AG10803 (cell line): ENCODE data around the gene CLOCK.
A peak's percentile ranks its signal among the peaks of the same experiment; 100 is the strongest.

Experiments used
- DNase-seq: peaks from one replicate; pipeline ENCODE4 v3.0.0; 2010; ENCODE audit warnings: low read depth
- H3K4me3 ChIP-seq: 2 replicates; pipeline ENCODE4 v1.5.1; 2011; ENCODE audit warnings: mild to moderate bottlenecking, low read length, control low read depth
- CTCF ChIP-seq: conservative IDR thresholded peaks from 2 replicates; pipeline ENCODE4 v1.5.1; 2011; ENCODE audit warnings: mild to moderate bottlenecking, low read length, control low read depth, inconsistent platforms

The CLOCK gene

GRCh38 chr4:55378617-55379467 lies 167.9 kb downstream of the CLOCK start:
- peak; percentile 45 for DNase-seq
- H3K4me3 ChIP-seq: no peak overlapping the region
- no peak for TF ChIP-seq CTCF
